Hepatocyte (in vitro differentiated cells): ENCODE results near the gene HES5. TPM values are rescaled to one million over a fixed set of nuclear protein-coding genes. Genes with fewer than 3 reads are reported as not detected.

Experiments
- DNase-seq: peaks from one replicate; pipeline ENCODE4 v3.0.0-alpha.2; 2016; ENCODE audit warnings: low spot score
- H2AFZ ChIP-seq: fragments of 200-600 bp; sonication (generic); 2 replicates; pipeline ENCODE4 v1.6.0; 2016; ENCODE audit warnings: antibody characterized with exemption, mild to moderate bottlenecking
- H3K27ac ChIP-seq: fragments of 200-600 bp; sonication (generic); 2 replicates; pipeline ENCODE4 v1.5.1; 2016; ENCODE audit warnings: mild to moderate bottlenecking
- H3K27me3 ChIP-seq: fragments of 200-600 bp; sonication (generic); 2 replicates; pipeline ENCODE4 v1.6.1; 2016
- H3K36me3 ChIP-seq: fragments of 200-600 bp; sonication (generic); replicated peaks from 2 replicates; pipeline ENCODE4 v1.5.1; 2016; ENCODE audit warnings: low read depth; ENCODE audit not compliant: insufficient read depth
- H3K4me1 ChIP-seq: fragments of 200-600 bp; sonication (generic); 2 replicates; pipeline ENCODE4 v1.5.1; 2016; ENCODE audit warnings: mild to moderate bottlenecking, moderate library complexity; ENCODE audit not compliant: insufficient read depth
- H3K4me2 ChIP-seq: fragments of 200-600 bp; sonication (generic); 2 replicates; pipeline ENCODE4 v1.6.0; 2016
- H3K4me3 ChIP-seq: fragments of 200-600 bp; sonication (generic); 2 replicates; pipeline ENCODE4 v1.5.1; 2016; ENCODE audit warnings: mild to moderate bottlenecking
- H3K79me2 ChIP-seq: fragments of 200-600 bp; sonication (generic); 2 replicates; pipeline ENCODE4 v1.6.0; 2017; ENCODE audit warnings: mild to moderate bottlenecking
- H3K9me2 ChIP-seq: fragments of 200-600 bp; sonication (generic); replicated peaks from 2 replicates; pipeline ENCODE4 v1.6.0; 2017; ENCODE audit warnings: mild to moderate bottlenecking; ENCODE audit not compliant: insufficient read depth
- H3K9me3 ChIP-seq: fragments of 200-600 bp; sonication (generic); 2 replicates; pipeline ENCODE4 v1.5.1; 2016; ENCODE audit warnings: low read depth, mild to moderate bottlenecking
- H4K20me1 ChIP-seq: fragments of 200-600 bp; sonication (generic); 2 replicates; pipeline ENCODE4 v1.6.0; 2016; ENCODE audit warnings: mild to moderate bottlenecking; ENCODE audit not compliant: insufficient read depth, poor library complexity, severe bottlenecking
- CTCF ChIP-seq: fragments of 200-600 bp; sonication (generic); IDR thresholded peaks from 2 replicates; pipeline ENCODE4 v1.5.1; 2016; ENCODE audit warnings: antibody characterized with exemption, mild to moderate bottlenecking; ENCODE audit not compliant: poor library complexity
- EZH2 ChIP-seq: fragments of 200-600 bp; sonication (generic); IDR thresholded peaks from 2 replicates; pipeline ENCODE4 v1.6.1; 2016; ENCODE audit warnings: antibody characterized with exemption, mild to moderate bottlenecking, borderline replicate concordance
- EZH2phosphoT487 ChIP-seq: fragments of 200-600 bp; sonication (generic); IDR thresholded peaks from one replicate; pipeline ENCODE4 v1.6.1; 2018; ENCODE audit warnings: antibody characterized with exemption, mild to moderate bottlenecking, low read depth, moderate library complexity; ENCODE audit not compliant: unreplicated experiment, severe bottlenecking
- WGBS: methylation state at CpG from one replicate; pipeline ENCODE4 v1.1.6; 2016; ENCODE audit warnings: low lambda C conversion rate; ENCODE audit errors: missing lambda C conversion rate; 5-methylcytosine and 5-hydroxymethylcytosine counted together
- polyA plus RNA-seq: library from polyadenylated mRNA; unstranded; fragments of >200 nt; fragmentation: Nextera tagmentation; extraction: Ambion mirVana; gene quantifications from 2 replicates; pipeline ENCODE4 v1.2.1, GENCODE V29; 2016
- total RNA-seq: library from RNA; depleted of rRNA; stranded (reverse); fragments of >200 nt; gene quantifications from 2 replicates; pipeline ENCODE4 v1.2.3, GENCODE V29; 2014

The HES5 gene
- total and polyA plus RNA-seq, 2 experiments from 2014 or later, result 1.0 TPM; not detected in 1

- no peak for TF ChIP-seq EZH2phosphoT487
- no peak for TF ChIP-seq CTCF
- no peak for TF ChIP-seq EZH2
- Histone ChIP-seq H3K4me3 (no peak overlapping the region), H3K36me3 (no peaks in the 10 kb centered on the region), H3K27me3 (no peaks in the 10 kb centered on the region), H4K20me1 (no peaks in the 10 kb centered on the region), H2AFZ (no peak overlapping the region), H3K79me2 (no peaks in the 10 kb centered on the region), H3K9me2 (no peaks in the 10 kb centered on the region), H3K4me1 (no peaks in the 10 kb centered on the region), H3K27ac (no peak overlapping the region), H3K4me2 (no peak overlapping the region), H3K9me3 (no peaks in the 10 kb centered on the region)
- no peak for DNase-seq
- 90% methylated on average over 13 of the region's 13 CpGs for WGBS
These were observed 47.0 kb downstream of the HES5 start for GRCh38 chr1:2483026-2483425.

- H3K9me2 ChIP-seq, result no peaks in the 10 kb centered on the region
- H2AFZ ChIP-seq, result no peak overlapping the region
- no peaks in the 10 kb centered on the region for H3K9me3 ChIP-seq
- no peaks in the 10 kb centered on the region for H3K4me1 ChIP-seq
- no peak for TF ChIP-seq CTCF
- TF ChIP-seq EZH2, result no peak
- no peak for TF ChIP-seq EZH2phosphoT487
- no peak overlapping the region for H3K4me3 ChIP-seq
- DNase-seq, result no peak
- H4K20me1 ChIP-seq, result no peaks in the 10 kb centered on the region
- H3K79me2 ChIP-seq, result no peaks in the 10 kb centered on the region
- no peak overlapping the region for H3K27ac ChIP-seq
- H3K4me2 ChIP-seq, result no peak overlapping the region
- H3K36me3 ChIP-seq, result no peaks in the 10 kb centered on the region
- WGBS, result 71% methylated on average over 11 of the region's 11 CpGs
- H3K27me3 ChIP-seq, result no peaks in the 10 kb centered on the region
These were observed 47.5 kb downstream of the HES5 start for GRCh38 chr1:2482588-2482987.

DNA sequence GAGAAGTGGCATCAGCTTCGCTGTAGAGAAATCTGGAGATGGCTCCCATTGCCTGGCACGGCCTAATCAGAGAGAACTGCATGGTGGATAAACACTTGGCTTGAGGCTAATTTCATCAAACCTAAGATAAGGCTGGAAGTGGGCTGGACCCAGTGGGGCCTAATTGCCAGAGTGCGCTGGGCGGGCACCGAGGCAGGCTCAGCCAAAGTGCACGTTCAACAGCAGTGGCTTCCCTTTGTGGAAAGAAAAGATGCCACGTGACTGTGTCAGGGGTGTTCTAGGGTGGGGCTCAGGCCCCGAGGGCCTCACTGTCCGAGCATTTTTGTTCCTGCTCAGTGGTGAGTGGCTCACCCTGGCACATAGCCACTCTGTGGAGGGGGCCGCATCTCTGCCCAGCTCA is 48.2 kb downstream of the HES5 start:
- DNase-seq, result no peak
- no peaks in the 10 kb centered on the region for H3K27me3 ChIP-seq
- H3K9me2 ChIP-seq, result no peaks in the 10 kb centered on the region
- no peak overlapping the region for H2AFZ ChIP-seq
- WGBS, result 85% methylated on average over 10 of the region's 10 CpGs
- no peak overlapping the region for H3K27ac ChIP-seq
- H3K4me3 ChIP-seq, result no peak overlapping the region
- H3K79me2 ChIP-seq, result no peaks in the 10 kb centered on the region
- no peak for TF ChIP-seq EZH2phosphoT487
- no peak for TF ChIP-seq EZH2
- no peak for TF ChIP-seq CTCF
- H3K9me3 ChIP-seq, result no peaks in the 10 kb centered on the region
- H3K4me2 ChIP-seq, result no peak overlapping the region
- no peaks in the 10 kb centered on the region for H3K4me1 ChIP-seq
- no peaks in the 10 kb centered on the region for H4K20me1 ChIP-seq
- H3K36me3 ChIP-seq, result no peaks in the 10 kb centered on the region

- Histone ChIP-seq H3K79me2 (no peaks in the 10 kb centered on the region), H3K4me3 (no peak overlapping the region), H3K27me3 (no peaks in the 10 kb centered on the region), H3K4me1 (no peaks in the 10 kb centered on the region), H3K4me2 (no peak overlapping the region), H4K20me1 (no peaks in the 10 kb centered on the region), H2AFZ (no peak overlapping the region), H3K36me3 (no peaks in the 10 kb centered on the region), H3K27ac (no peak overlapping the region), H3K9me2 (no peaks in the 10 kb centered on the region), H3K9me3 (no peaks in the 10 kb centered on the region)
- WGBS, result 90% methylated on average over 12 of the region's 12 CpGs
- no peak for DNase-seq
- TF ChIP-seq EZH2 (no peak), EZH2phosphoT487 (no peak), CTCF (no peak)
These were observed 49.1 kb downstream of the HES5 start for GRCh38 chr1:2480986-2481364.
